HG03432 (cell line): ENCODE results near the gene PIP4K2A.
A peak's percentile ranks its signal among the peaks of the same experiment; 100 is the strongest.

Source experiments
- ATAC-seq: cut with Tn5 transposase; IDR thresholded peaks from one replicate; pipeline ENCODE4 v1.9.1; 2021; ENCODE audit warnings: mild to moderate bottlenecking, moderate library complexity; ENCODE audit not compliant: unreplicated experiment

PIP4K2A gene

GRCh38 chr10:22604344-22605126 is 109.8 kb downstream of the PIP4K2A start:
- ATAC-seq: no peak

DNA sequence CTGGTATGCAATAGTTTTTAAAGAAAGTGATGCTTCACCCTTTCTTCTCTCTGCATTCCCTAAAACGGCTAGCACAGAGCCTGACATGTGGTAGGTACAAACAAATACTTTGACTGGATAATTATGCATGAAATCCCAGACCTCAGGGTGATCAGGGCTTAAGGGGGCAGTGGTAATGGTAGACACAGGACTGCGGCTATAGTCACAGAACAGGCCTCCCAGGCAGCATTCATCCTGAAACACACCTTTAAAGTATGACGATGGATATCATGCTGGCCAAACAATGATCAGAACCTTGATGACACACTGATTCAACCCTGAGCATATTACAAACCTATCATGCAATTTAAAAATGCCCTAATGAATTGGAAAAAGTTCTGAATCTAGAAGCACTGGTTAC is 110.8 kb downstream of the PIP4K2A start:
- ATAC-seq: no peak

DNA sequence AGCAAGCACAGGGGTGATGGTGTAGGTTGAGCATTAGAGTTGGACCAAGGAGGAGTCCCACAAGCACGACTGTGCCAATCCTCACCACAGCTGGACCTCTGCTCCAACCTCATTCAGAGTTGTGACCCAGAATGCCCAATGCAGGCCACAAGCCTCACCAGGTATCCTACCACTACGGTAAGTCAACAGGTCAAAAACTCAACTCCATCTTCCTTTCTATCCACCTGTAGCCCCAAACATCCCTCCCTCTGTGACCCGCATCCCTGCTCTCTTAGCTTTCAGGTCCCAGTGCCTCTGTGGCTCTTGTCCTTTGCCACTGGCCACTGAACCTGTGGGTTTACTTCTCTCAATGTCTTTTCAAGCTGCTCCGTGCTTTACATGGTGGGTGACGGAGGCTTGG is 112.8 kb downstream of the PIP4K2A start:
- no peak for ATAC-seq

DNA sequence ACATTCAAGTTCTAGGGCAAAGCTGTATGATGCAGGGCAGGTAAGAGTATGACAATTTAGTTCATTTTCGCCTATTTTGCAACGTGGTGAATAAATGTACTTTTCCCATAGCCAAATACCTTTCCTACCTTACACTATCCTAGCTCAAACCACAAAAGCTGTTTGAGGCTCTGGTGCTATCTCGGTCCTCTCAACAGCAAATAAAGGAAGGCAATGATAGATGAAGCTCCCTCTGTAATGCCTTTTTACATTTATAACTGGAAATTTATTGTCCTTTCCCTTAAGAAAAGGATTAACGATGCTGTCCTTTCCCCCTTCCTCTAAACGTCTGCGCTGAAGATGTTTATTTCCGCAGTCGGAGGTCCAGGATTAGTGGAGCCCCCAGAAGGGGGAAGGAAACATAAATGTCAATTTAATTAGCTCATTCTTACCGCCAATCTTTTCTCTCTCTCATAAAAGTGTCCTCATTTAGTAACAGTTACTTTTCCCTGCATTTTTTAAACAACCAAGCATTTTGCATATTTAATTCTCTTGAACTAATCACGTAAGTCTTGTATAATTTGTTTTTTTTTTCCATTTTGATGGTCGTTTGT is 114.6 kb downstream of the PIP4K2A start:
- ATAC-seq: no peak

- peak; percentile 38 for ATAC-seq
Observed at GRCh38 chr10:22599048-22599561, 115.3 kb downstream of the PIP4K2A start.

- ATAC-seq: no peak
Observed at GRCh38 chr10:22598478-22598877, 115.9 kb downstream of the PIP4K2A start.

DNA sequence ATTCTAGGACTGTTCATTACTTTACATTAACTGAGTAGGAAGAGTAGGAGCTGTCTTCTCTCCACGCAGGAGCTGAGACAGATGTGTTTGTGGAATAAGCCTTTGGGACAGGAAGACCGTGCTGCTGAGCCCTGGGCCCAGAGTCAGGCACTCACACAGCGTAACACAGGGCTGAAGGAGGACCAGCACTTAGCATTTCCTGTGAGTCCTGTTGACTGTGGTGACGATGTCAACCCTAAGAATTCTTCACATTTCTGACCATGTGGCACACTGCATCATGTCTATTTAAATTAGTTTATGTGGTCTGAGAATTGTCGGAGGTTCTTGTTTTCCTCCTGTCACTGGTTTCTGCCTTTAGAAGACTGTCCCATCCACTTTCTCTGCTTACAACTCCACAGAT is 117.2 kb downstream of the PIP4K2A start:
- peak; percentile 65 for ATAC-seq

GRCh38 chr10:22593636-22594198 is 120.7 kb downstream of the PIP4K2A start:
- no peak for ATAC-seq

DNA sequence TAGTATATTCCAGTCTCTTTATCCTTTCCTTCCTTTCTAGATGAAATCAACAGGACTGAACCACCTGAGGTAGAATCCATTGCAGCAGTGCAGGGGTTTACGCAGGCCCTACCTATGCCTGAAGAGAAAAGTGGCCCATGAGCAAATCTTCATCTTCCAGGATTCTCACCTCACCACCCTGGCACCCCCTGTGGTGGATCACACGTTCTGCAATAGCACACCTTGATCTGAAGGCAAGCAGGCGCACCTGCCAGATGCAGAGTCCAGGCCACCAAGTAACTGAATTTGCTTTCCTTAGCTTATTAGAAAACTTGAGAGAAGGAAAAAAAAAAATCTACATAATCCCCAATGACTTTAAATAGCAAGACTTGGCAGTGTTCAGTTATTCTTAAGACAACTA is 121.4 kb downstream of the PIP4K2A start:
- no peak for ATAC-seq

DNA sequence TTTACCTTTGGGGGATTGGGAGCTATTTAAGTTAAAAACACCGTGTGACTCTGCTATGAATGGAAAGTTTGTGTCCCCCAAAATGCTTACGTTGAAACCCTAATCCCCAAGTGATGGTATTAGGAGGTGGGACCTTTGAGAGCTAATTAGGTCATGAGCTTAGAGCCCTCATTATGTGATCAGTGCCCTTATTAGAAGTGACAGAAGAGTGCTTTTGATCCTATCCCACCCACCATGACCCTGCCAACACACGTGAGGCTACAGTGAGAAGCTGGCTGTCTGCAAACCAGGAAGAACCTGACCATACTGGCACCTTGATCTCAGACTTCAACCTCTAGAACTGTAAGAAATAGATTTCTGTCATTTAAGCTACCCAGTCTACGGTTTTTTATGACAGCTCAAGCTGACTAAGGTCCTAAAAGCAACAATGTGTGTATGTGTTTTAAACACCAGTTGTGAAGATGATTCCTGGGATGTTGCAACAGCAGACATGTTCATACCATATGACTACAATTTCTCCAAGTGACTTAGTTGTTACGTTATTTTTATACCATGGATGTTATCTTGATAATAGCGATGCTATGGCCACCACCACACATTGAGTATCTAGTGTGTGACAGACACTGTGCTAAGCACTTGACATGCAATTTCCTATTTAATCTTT is 124.4 kb downstream of the PIP4K2A start:
- no peak for ATAC-seq

DNA sequence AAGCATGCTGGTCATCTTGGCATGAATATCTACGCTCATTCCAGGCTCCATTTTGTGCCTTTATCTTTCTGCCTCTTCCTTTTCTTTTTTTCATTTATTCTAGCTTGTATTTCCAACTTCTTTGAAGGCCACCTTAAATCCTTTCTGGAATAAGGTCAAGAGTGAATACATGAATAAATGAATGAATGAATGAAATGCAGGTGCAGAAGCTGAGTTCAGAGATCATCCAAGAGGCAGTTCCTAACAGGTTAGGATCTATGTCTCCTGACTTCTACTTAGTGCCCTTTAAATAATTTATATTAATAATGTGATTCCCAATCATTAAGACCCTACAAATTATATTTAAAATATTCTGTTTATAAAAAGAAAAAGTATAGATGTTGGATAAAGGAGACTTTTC is 125.9 kb downstream of the PIP4K2A start:
- no peak for ATAC-seq

DNA sequence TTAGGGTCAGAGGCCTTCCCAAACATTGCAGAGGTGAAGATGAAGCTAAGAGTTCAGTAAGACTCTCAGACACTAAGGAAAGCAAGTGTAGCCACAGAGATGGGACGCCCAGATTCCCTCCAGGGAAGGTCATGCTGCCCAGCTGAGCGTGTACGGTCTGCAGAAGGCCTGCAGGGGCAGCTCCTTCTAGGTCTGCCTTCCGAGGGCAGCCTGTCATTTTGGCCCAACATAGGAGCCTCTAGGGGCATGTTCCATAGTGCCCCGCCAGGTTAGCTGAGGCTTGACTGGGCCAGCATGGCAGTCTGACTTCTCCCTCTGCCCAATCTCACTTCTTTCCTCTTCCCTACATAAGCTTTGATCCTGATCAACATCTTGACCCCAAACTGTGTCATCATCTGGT is 130.7 kb downstream of the PIP4K2A start:
- no peak for ATAC-seq

- no peak for ATAC-seq
Observed at GRCh38 chr10:22581461-22581860, 132.9 kb downstream of the PIP4K2A start.

- ATAC-seq: no peak
Observed at GRCh38 chr10:22580711-22581110, 133.7 kb downstream of the PIP4K2A start.

DNA sequence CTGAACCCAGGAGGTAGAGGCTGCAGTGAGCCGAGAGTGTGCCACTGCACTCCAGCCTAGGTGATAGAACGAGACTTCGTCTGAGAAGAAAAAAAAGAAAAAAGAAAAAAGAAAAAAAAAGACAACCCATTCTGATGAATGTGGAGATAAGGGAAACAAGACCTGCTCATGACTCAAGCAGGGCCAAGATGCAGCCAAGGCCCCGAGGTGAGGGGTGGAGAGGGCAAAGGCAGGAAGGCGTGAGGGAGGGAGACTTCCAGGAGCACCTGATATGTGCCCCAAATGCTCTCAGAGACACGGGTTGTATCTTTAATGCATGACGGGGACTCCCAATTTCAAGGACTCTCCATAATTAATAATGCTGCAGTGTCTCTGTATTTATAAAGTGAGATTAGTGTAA is 134.6 kb downstream of the PIP4K2A start:
- ATAC-seq: no peak

- ATAC-seq: no peak
Observed at GRCh38 chr10:22573820-22574569, 140.4 kb downstream of the PIP4K2A start.

DNA sequence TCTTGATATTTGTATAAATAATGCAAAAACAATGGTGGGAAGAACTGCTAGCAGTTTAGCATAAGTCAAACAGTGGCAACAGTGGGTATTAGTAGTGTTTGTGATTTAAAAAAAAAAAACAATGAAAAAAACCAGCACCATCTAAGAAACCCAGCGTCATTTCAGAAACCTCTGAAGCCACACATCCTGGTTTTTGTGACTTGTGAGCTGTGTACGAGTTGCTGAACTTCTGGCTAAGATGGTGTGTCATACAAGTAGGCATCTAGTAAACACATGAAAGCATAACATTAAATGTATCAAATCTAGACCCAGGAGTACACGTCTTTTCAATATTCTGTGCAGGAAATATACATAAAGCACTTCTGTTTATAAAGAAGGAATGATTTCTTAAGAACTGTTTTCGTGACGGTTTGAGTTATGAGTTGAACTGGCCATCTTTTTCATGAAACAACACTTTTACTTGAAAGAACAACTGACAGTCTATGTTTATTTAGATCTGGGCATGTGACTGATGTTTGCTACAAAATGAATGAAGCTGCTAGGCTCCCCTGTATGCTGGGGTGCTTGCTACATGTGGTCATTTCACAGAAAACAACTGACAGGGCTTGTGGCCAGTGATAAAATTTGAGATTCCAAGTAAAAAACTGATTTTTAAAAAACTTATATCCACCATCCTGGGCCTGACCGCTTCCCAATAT is 143.5 kb downstream of the PIP4K2A start:
- ATAC-seq: no peak

GRCh38 chr10:22570234-22570633 is 144.1 kb downstream of the PIP4K2A start:
- ATAC-seq: no peak

DNA sequence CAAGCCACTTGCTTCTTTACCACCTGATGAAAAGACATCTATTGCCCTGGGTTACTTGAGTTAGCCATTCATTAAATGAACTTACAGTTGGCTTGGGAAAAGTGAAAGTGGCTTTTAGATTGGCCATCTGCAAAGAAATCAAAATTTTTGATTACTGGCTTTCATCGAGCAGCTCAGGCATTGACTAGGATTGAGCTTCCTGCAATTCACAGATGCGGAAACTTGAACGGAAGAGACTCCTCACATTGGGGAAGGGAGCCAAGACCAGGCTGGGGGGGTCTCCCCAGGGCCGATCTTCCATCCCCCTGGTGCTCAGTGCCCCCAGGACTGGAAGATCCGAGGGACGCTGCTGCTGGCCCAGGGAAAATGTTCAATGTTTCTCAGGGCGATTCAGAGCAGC is 145.4 kb downstream of the PIP4K2A start:
- ATAC-seq: no peak

DNA sequence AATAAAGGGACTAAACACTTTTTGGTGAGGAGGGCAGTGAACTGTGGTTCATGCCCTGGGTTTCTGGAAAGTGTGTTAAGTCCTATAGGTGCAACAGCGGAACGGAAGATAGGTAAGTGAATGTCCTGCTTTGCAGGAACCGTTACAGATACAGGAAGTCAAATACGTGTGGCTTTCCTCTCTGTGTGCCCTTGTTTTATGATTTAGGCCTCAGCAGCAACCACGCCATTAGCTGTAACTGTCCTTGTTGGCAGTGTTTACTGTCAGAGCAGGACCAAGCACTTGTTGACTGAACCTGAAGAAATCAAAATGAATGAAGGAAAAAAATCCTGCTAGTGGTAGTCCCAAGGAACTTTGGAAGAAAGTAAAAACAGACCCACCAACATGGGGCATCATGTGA is 150.3 kb downstream of the PIP4K2A start:
- ATAC-seq: no peak
